Measurements from ENCODE around the gene ARNT2. TPM values are rescaled to one million over a fixed set of nuclear protein-coding genes. Genes with fewer than 3 reads are reported as not detected.

Gene ARNT2
- total RNA-seq, 1 donor from 2014 or later, result 21.6 TPM

DNA sequence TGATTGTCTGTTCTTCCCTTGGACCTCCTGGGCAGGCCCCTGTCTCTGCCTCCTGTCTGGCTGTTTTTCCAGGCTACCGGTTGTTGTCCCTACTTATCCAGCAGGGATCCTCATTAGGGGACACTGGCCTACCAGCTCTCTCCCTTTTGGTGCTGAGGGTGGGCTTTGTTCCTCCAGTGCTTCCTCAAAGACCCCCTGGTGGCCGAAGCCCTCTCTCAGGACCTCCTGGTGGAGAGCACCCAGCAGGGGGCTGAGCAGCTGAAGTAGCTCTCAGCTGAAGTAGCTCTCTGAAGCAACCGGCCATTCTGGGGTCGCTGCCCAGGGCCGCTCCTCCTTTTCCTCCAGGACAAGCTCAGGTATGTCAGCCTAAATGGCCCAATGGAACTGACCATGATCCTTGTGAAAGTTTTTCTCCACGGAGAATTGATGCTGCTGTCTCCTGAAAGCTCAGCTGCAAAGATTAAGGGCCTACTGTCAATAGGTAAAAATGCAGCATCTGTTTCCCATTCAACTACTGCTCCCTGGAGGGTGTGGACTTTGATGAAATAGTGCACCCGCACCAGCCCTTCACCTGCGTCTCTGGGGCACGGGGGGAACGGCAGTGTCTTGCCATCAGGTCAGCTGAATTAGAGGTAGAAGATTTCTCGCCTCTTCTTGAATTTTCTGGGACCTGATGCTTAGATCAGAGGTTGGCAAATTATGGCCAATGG lies 27.6 kb downstream of the ARNT2 start:
- no peak for DNase-seq (ENCODE audit: low read depth)
- Histone ChIP-seq H3K27me3 (ENCODE audit: control insufficient read depth, insufficient read depth, low read length) (no peaks in the 10 kb centered on the region), H3K4me3 (ENCODE audit: low read depth, low read length) (no peak overlapping the region), H3K36me3 (ENCODE audit: control insufficient read depth, insufficient read depth, low read length) (no peaks in the 10 kb centered on the region)
- TF ChIP-seq, protein P1, sequence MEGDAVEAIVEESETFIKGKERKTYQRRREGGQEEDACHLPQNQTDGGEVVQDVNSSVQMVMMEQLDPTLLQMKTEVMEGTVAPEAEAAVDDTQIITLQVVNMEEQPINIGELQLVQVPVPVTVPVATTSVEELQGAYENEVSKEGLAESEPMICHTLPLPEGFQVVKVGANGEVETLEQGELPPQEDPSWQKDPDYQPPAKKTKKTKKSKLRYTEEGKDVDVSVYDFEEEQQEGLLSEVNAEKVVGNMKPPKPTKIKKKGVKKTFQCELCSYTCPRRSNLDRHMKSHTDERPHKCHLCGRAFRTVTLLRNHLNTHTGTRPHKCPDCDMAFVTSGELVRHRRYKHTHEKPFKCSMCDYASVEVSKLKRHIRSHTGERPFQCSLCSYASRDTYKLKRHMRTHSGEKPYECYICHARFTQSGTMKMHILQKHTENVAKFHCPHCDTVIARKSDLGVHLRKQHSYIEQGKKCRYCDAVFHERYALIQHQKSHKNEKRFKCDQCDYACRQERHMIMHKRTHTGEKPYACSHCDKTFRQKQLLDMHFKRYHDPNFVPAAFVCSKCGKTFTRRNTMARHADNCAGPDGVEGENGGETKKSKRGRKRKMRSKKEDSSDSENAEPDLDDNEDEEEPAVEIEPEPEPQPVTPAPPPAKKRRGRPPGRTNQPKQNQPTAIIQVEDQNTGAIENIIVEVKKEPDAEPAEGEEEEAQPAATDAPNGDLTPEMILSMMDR (IDR thresholded peaks at IDR 0.05; ENCODE audit: insufficient read depth, low read length, poor library complexity, severe bottlenecking), result no peak

DNA sequence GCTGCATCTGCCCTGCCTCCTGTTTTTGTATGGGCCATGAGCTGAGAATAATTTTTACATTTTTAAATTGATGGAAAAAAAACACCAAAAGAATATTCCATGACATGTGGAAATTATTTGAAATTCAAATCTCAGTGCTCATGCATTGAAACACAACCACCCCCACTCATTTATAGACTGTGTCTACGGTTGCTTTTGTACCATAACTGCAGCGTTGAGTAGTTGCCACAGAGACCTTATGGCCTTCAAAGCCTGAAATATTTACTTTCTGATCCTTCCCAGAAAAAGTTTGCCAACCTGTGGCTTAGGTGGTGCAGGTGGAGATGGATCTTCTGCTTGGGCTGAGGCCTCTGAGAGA lies 28.1 kb downstream of the ARNT2 start:
- TF ChIP-seq, protein P1 (IDR thresholded peaks at IDR 0.05; ENCODE audit: insufficient read depth, low read length, poor library complexity, severe bottlenecking), result no peak
- no peaks in the 10 kb centered on the region for H3K27me3 ChIP-seq (ENCODE audit: control insufficient read depth, insufficient read depth, low read length)
- H3K36me3 ChIP-seq (ENCODE audit: control insufficient read depth, insufficient read depth, low read length), result no peaks in the 10 kb centered on the region
- no peak overlapping the region for H3K4me3 ChIP-seq (ENCODE audit: low read depth, low read length)
- DNase-seq (ENCODE audit: low read depth), result no peak

DNA sequence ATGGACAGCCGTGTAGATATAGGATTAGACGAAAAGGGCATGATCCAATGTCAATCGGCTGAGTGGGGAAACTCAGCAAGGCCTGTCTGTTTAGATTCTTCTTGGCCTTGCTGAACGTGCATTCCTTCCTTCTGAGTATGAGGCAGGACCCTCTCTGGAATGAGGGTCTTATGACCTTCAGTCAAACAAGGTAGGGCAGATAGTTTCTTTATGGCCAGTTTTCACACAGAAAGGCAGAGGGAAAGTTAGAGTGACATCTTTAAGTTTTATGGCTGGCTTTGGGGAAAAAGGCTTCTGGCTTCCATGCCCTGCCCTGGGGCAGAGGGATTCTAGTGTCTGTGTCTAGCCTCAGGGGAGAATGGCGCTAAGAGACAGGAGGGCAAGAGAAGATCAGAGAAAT lies 29.7 kb downstream of the ARNT2 start:
- H3K36me3 ChIP-seq (ENCODE audit: control insufficient read depth, insufficient read depth, low read length), result no peaks in the 10 kb centered on the region
- TF ChIP-seq, protein P1 (IDR thresholded peaks at IDR 0.05; ENCODE audit: insufficient read depth, low read length, poor library complexity, severe bottlenecking), result no peak
- no peak for DNase-seq (ENCODE audit: low read depth)
- no peak overlapping the region for H3K4me3 ChIP-seq (ENCODE audit: low read depth, low read length)
- H3K27me3 ChIP-seq (ENCODE audit: control insufficient read depth, insufficient read depth, low read length), result no peaks in the 10 kb centered on the region

DNA sequence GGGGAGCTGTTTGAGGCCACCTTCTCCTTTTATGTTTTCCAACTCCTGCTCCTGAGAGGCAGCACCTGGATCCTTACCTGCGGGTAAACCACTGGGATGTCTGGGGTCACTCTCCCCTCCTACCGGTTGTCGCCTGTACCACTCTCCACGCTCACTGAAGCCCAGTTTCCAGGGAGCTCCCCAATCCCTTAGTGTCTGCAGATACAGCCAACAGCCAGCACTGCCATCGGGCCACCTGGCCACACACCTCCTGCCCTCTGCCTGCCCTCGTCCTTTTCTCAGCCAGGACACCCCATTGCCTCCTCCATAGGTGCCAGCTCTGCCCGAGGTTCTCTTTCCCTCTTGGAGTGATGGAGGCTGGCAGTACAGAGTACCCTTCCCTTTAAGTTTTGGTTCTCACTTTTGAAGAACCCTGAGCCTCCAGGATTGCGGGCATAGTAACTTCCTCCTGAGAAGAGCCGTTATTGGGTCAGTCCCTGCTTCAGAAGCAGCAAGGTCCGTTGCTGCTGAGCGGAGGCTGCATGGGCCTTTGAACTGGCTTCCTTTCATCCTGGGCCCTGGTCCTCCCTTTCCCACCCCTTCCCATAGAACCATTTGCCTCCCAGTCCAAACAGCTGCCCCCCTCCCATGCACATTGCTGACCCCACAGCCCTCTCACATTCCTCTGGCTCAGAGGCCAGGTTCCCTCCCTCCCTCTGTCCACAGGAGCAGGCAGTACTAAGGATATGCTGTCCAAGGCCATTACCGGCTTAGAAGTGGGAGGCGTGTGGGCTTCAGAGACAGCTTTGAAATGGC lies 30.9 kb downstream of the ARNT2 start:
- TF ChIP-seq, protein P1 (IDR thresholded peaks at IDR 0.05; ENCODE audit: insufficient read depth, low read length, poor library complexity, severe bottlenecking), result no peak
- Histone ChIP-seq H3K27me3 (ENCODE audit: control insufficient read depth, insufficient read depth, low read length) (no peaks in the 10 kb centered on the region), H3K36me3 (ENCODE audit: control insufficient read depth, insufficient read depth, low read length) (no peaks in the 10 kb centered on the region), H3K4me3 (ENCODE audit: low read depth, low read length) (no peak overlapping the region)
- DNase-seq (ENCODE audit: low read depth), result no peak

DNA sequence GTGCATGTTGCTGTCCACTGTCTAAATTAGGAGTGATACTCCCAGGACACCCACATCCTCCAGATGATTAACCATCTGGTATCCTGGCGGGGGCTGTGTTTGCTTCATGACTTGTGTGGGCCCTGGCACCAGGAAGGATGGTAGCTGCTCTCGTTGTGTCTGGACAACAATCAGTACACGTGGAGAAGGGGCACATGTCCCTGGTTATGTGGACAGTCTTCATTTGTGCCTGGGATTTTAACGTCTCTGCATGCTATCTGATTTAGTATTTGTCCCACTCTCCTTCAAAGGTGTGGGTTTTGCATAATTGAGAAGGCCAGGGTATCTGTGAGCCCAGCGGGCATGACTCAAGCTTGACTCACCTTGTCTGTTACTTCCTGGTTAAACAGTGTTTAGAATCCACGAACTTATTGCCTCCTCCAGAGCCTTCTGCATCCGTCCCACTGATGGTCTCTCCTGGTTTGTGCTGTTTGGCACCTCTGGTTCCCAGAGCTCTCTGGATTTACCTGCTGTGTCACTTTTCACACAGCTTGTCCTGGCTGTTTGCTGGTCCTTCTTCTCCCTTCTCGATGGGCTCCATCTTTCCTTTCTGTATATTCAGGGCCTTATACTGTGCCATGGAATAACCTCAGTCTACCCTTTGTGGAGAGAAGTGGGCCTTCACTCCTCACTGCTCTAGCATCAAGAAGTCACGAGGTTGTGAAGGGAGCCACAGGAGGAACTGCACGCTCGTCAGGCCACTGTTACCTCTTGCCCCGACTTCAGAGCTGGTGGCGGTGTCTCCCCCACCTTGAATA lies 32.5 kb downstream of the ARNT2 start:
- no peaks in the 10 kb centered on the region for H3K36me3 ChIP-seq (ENCODE audit: control insufficient read depth, insufficient read depth, low read length)
- no peaks in the 10 kb centered on the region for H3K27me3 ChIP-seq (ENCODE audit: control insufficient read depth, insufficient read depth, low read length)
- DNase-seq (ENCODE audit: low read depth), result peak; percentile 79
- H3K4me3 ChIP-seq (ENCODE audit: low read depth, low read length), result no peak overlapping the region
- TF ChIP-seq, protein P1 (IDR thresholded peaks at IDR 0.05; ENCODE audit: insufficient read depth, low read length, poor library complexity, severe bottlenecking), result no peak
